Parathyroid adenoma (tissue), 2 donors: ENCODE measurements around the gene BMP10.

Experiments used
- H2AFZ ChIP-seq: fragments of 300-600 bp; sonication (generic); one replicate; pipeline ENCODE4 v1.7.0; 2017; ENCODE audit warnings: antibody characterized with exemption, mild to moderate bottlenecking
- H3K27ac ChIP-seq: fragments of 300-600 bp; sonication (generic); one replicate; pipeline ENCODE4 v1.7.0; 2017
- H3K27me3 ChIP-seq: fragments of 300-600 bp; sonication (generic); one replicate; pipeline ENCODE4 v1.7.0; 2017; ENCODE audit warnings: low read length; ENCODE audit not compliant: control insufficient read depth, insufficient read depth
- H3K36me3 ChIP-seq: fragments of 300-600 bp; sonication (generic); one replicate; pipeline ENCODE4 v1.7.0; 2017; ENCODE audit warnings: low read length; ENCODE audit not compliant: control insufficient read depth, insufficient read depth
- H3K4me1 ChIP-seq: fragments of 300-600 bp; sonication (generic); one replicate; pipeline ENCODE4 v1.7.0; 2017; ENCODE audit warnings: control low read depth
- H3K4me2 ChIP-seq: fragments of 300-600 bp; sonication (generic); one replicate; pipeline ENCODE4 v1.7.0; 2017; ENCODE audit warnings: low read length
- H3K4me3 ChIP-seq: fragments of 300-600 bp; sonication (generic); one replicate; pipeline ENCODE4 v1.7.0; 2017; ENCODE audit warnings: low read depth, low read length
- H3K79me2 ChIP-seq: fragments of 300-600 bp; sonication (generic); one replicate; pipeline ENCODE4 v1.7.0; 2017; ENCODE audit warnings: control low read depth
- H3K9ac ChIP-seq: fragments of 300-600 bp; sonication (generic); one replicate; pipeline ENCODE4 v1.7.0; 2017; ENCODE audit warnings: mild to moderate bottlenecking
- H3K9me3 ChIP-seq: fragments of 300-600 bp; sonication (generic); one replicate; pipeline ENCODE4 v1.7.0; 2017; ENCODE audit warnings: low read length; ENCODE audit not compliant: control insufficient read depth
- TF ChIP-seq, protein P1 (sequence below): fragments of 300-600 bp; sonication (generic); IDR thresholded peaks from one replicate; pipeline ENCODE4 v1.7.0; 2017; ENCODE audit warnings: antibody characterized with exemption, mild to moderate bottlenecking
- donor health status: primary hyperparathyroidism.

The BMP10 gene

GRCh38 chr2:68888038-68888704, 17.0 kb upstream of the BMP10 start:
- Histone ChIP-seq H3K4me3 (no peak overlapping the region), H3K9ac (no peak overlapping the region), H3K4me1 (peaks cover 5% of the 10 kb centered on the region), H3K9me3 (no peaks in the 10 kb centered on the region), H3K79me2 (no peaks in the 10 kb centered on the region), H3K4me2 (no peak overlapping the region), H3K27me3 (no peaks in the 10 kb centered on the region), H3K36me3 (no peaks in the 10 kb centered on the region), H3K27ac (no peak overlapping the region), H2AFZ (no peak overlapping the region)
- TF ChIP-seq, protein P1, sequence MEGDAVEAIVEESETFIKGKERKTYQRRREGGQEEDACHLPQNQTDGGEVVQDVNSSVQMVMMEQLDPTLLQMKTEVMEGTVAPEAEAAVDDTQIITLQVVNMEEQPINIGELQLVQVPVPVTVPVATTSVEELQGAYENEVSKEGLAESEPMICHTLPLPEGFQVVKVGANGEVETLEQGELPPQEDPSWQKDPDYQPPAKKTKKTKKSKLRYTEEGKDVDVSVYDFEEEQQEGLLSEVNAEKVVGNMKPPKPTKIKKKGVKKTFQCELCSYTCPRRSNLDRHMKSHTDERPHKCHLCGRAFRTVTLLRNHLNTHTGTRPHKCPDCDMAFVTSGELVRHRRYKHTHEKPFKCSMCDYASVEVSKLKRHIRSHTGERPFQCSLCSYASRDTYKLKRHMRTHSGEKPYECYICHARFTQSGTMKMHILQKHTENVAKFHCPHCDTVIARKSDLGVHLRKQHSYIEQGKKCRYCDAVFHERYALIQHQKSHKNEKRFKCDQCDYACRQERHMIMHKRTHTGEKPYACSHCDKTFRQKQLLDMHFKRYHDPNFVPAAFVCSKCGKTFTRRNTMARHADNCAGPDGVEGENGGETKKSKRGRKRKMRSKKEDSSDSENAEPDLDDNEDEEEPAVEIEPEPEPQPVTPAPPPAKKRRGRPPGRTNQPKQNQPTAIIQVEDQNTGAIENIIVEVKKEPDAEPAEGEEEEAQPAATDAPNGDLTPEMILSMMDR, result no peak

DNA sequence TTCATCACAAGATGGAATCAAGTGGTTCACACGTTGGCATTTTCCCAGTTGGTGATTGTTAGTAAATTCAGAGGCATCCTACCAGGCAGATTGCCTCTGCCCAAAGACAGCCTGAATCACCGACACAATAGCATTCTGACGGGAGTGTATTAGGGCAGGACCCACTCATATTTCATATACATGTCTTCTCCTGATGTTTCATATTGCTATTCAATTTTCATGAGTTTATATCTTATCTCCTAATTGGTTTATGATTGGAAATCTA, 14.5 kb upstream of the BMP10 start:
- Histone ChIP-seq H3K4me1 (peaks cover 5% of the 10 kb centered on the region), H3K36me3 (no peaks in the 10 kb centered on the region), H3K4me2 (no peak overlapping the region), H3K79me2 (no peaks in the 10 kb centered on the region), H3K4me3 (no peak overlapping the region), H3K27me3 (no peaks in the 10 kb centered on the region), H3K27ac (no peak overlapping the region), H3K9me3 (no peaks in the 10 kb centered on the region), H2AFZ (no peak overlapping the region), H3K9ac (no peak overlapping the region)
- TF ChIP-seq, protein P1, result no peak

DNA sequence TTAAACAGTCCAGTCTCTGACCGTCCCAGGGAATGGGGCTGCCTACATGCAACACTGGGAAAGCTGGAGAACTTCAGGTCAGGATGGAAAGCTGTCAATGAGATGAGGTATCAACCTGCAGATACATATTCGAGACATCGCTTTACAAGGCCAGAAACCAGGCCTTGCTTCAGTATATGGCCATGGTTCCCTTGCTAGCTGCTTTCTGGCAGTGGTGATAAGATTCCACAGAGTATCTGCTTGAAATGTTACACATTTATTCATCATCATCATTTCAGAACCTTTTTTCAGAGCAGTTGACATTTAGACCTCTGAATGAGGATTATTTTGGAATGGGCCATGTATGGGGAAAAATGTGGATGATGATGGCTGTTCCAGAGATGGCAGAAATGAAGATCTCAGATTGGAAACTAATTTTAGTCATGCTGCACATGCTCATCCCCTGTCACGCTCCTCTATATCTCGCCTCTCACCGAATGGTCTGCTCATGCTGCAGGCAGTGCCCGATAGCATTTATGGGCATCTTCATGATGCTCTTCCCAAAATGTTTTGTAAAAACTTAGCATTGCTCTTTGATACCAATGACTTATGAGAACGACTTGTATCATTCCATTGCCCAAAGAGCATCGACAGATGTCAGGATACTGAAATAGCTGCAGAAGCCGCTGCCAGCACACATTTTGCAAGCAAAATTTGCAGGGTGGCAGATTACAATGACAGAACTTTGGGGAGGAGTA, 14.0 kb upstream of the BMP10 start:
- H3K27ac ChIP-seq, result no peak overlapping the region
- H3K4me2 ChIP-seq, result no peak overlapping the region
- no peak overlapping the region for H2AFZ ChIP-seq
- no peaks in the 10 kb centered on the region for H3K27me3 ChIP-seq
- TF ChIP-seq, protein P1, result no peak
- H3K79me2 ChIP-seq, result no peaks in the 10 kb centered on the region
- no peak overlapping the region for H3K4me3 ChIP-seq
- peaks cover 5% of the 10 kb centered on the region for H3K4me1 ChIP-seq
- no peak overlapping the region for H3K9ac ChIP-seq
- no peaks in the 10 kb centered on the region for H3K9me3 ChIP-seq
- H3K36me3 ChIP-seq, result no peaks in the 10 kb centered on the region

GRCh38 chr2:68880213-68880612, 9.0 kb upstream of the BMP10 start:
- no peak overlapping the region for H3K4me2 ChIP-seq
- no peaks in the 10 kb centered on the region for H3K9me3 ChIP-seq
- H3K9ac ChIP-seq, result no peak overlapping the region
- H3K27ac ChIP-seq, result no peak overlapping the region
- no peak overlapping the region for H3K4me3 ChIP-seq
- TF ChIP-seq, protein P1, result no peak
- H3K4me1 ChIP-seq, result no peaks in the 10 kb centered on the region
- no peaks in the 10 kb centered on the region for H3K36me3 ChIP-seq
- H2AFZ ChIP-seq, result no peak overlapping the region
- no peaks in the 10 kb centered on the region for H3K27me3 ChIP-seq
- no peaks in the 10 kb centered on the region for H3K79me2 ChIP-seq

DNA sequence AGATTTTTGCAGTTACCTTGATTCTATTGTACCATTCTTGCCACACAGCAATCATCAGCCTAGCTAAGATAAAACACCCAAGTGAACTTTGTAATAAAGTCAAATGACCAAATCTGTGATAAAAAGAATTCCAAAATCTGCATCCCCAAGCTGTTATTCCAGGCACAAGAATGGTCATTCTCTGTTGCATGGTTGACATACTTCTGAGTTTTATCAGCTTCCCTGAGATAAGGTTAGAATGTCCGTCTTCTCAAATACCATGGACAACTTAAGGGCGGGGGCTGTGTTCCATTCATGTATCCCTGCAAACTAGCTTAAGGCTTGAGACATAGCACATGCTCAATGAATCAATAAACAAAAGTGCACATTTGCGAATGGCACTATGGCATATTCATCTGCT, 8.1 kb upstream of the BMP10 start:
- Histone ChIP-seq H3K4me2 (no peak overlapping the region), H3K27ac (no peak overlapping the region), H3K27me3 (no peaks in the 10 kb centered on the region), H3K4me3 (no peak overlapping the region), H3K36me3 (no peaks in the 10 kb centered on the region), H3K9ac (no peak overlapping the region), H2AFZ (no peak overlapping the region), H3K4me1 (no peaks in the 10 kb centered on the region), H3K9me3 (no peaks in the 10 kb centered on the region), H3K79me2 (no peaks in the 10 kb centered on the region)
- TF ChIP-seq, protein P1, result no peak
